ENCODE results near the gene WASL. TPM values are rescaled to one million over a fixed set of nuclear protein-coding genes. Genes with fewer than 3 reads are reported as not detected.
A peak's percentile ranks its signal among the peaks of the same experiment; 100 is the strongest.
"Not testable (repeated sequence)": the region's sequence is repeated elsewhere in the genome, so short reads cannot be mapped to it uniquely, and the experiment has no call there.

WASL gene
- total RNA-seq, 1 experiment from 2014 or later = 42.3 TPM

DNA sequence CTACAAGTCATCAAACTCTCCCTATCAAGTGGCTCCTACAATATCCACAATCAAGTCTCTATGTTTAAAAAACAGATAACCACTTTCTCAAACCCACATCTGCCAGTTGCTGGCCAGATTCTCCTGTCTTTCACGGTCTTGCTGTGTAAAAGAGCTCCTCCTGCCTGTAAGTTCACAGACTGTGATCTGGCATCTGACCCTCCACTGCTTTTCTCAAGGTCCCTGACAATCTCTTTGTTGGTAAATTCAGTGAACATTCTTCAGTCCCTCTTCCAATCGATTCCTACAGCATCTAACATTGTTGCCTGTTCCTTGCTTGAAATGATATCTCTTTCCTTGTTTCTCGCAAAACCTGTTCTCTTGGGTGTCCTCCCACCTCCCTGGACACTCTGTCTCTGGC, 111.6 kb downstream of the WASL start:
- Histone ChIP-seq H3K36me3 (ENCODE audit: control insufficient read depth, insufficient read depth, low read length) (no peaks in the 10 kb centered on the region), H3K4me3 (ENCODE audit: low read depth, low read length) (no peak overlapping the region), H3K9me3 (no peaks in the 10 kb centered on the region), H3K27me3 (replicated peaks; ENCODE audit: control insufficient read depth, insufficient read depth, low read length) (no peaks in the 10 kb centered on the region), H3K4me1 (peaks cover 11% of the 10 kb centered on the region)
- Mint-ChIP-seq H3K27ac (ENCODE audit: unreplicated experiment) (no peak overlapping the region), H3K9me3 (ENCODE audit: unreplicated experiment) (no peaks in the 10 kb centered on the region), H3K36me3 (ENCODE audit: insufficient read depth, unreplicated experiment) (no peaks in the 10 kb centered on the region), H3K27me3 (ENCODE audit: insufficient read depth, unreplicated experiment) (no peaks in the 10 kb centered on the region), H3K4me3 (ENCODE audit: unreplicated experiment) (no peak overlapping the region), H3K4me1 (ENCODE audit: low read depth, unreplicated experiment) (peaks cover 22% of the 10 kb centered on the region)
- no TSS peak for BruUV-seq (replicated peaks)
- DNase-seq = no peak
- intact Hi-C loops (cut with micrococcal nuclease; ENCODE audit: unreplicated experiment) = loop anchor here (5.0 kb wide), 1 partner anchor 110 kb away; the partner anchor contains the start of gene WASL
- TF ChIP-seq, protein P1, sequence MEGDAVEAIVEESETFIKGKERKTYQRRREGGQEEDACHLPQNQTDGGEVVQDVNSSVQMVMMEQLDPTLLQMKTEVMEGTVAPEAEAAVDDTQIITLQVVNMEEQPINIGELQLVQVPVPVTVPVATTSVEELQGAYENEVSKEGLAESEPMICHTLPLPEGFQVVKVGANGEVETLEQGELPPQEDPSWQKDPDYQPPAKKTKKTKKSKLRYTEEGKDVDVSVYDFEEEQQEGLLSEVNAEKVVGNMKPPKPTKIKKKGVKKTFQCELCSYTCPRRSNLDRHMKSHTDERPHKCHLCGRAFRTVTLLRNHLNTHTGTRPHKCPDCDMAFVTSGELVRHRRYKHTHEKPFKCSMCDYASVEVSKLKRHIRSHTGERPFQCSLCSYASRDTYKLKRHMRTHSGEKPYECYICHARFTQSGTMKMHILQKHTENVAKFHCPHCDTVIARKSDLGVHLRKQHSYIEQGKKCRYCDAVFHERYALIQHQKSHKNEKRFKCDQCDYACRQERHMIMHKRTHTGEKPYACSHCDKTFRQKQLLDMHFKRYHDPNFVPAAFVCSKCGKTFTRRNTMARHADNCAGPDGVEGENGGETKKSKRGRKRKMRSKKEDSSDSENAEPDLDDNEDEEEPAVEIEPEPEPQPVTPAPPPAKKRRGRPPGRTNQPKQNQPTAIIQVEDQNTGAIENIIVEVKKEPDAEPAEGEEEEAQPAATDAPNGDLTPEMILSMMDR (IDR thresholded peaks at IDR 0.05; ENCODE audit: insufficient read depth in 1 of 2, low read depth in 1 of 2, low read length in 1 of 2, severe bottlenecking in 1 of 2, unreplicated experiment in 1 of 2) = peak in 1 of 2 experiments; percentile 9
- ChIA-PET CTCF (interaction anchor here (1.3 to 1.6 kb wide), 3 partner anchors 13 to 235 kb away, joined by 4 to 8 read pairs (median 6); no protein-coding TSS in a partner anchor), POLR2A (interaction anchor here (1.1 kb wide), 1 partner anchor 22 kb away, joined by 4 read pairs; no protein-coding TSS in a partner anchor)

DNA sequence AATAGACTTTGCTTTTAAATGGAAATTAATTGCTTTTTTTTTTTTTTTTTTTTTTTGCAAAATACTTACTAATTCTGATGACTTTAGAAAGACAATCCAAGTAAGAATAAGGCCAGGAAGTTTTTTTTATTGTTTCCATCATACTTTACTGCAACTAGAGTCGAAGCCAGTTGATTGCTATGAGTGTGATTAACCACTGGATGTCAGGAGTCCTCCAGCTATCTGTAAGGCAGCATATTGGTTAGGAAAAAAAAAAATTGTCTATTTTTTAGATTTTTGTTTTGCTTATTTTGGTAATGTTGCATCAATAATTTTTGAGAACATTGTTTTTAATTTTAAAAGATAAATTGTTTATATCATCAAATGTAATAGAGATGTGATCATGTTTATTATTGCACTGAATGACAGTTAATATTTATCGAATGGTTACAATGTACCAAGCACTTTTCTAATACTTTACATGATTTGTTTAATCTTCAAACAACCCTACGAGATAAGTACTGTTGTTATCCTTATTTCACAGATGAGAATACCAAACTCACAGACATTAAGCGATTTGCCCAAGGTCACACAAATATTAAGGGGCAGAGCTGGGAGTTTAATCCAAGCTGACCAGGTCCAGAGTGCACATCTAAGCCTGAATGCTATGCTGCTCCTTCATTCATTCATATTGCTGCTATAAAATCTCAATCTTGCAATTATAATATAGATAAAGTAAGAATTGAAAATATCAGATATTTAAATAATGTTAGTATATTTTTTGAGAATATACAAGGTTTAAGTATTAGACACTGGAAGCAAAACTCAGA, 113.0 kb downstream of the WASL start:
- H3K4me3 Mint-ChIP-seq (ENCODE audit: unreplicated experiment) = no peak overlapping the region
- no peaks in the 10 kb centered on the region for H3K27me3 Mint-ChIP-seq (ENCODE audit: insufficient read depth, unreplicated experiment)
- H3K4me1 ChIP-seq = peaks cover 11% of the 10 kb centered on the region
- ChIA-PET CTCF (interaction anchor here (1.0 to 3.0 kb wide), 3 partner anchors 47 to 236 kb away, joined by 4 to 10 read pairs (median 10); no protein-coding TSS in a partner anchor), POLR2A (no interaction called here)
- no peak overlapping the region for H3K27ac Mint-ChIP-seq (ENCODE audit: unreplicated experiment)
- peak in 1 of 2 experiments; percentile 24 for DNase-seq
- H3K36me3 ChIP-seq (ENCODE audit: control insufficient read depth, insufficient read depth, low read length) = no peaks in the 10 kb centered on the region
- no peaks in the 10 kb centered on the region for H3K9me3 ChIP-seq
- H3K4me1 Mint-ChIP-seq (ENCODE audit: low read depth, unreplicated experiment) = peaks cover 22% of the 10 kb centered on the region
- no peaks in the 10 kb centered on the region for H3K36me3 Mint-ChIP-seq (ENCODE audit: insufficient read depth, unreplicated experiment)
- no peaks in the 10 kb centered on the region for H3K27me3 ChIP-seq (replicated peaks; ENCODE audit: control insufficient read depth, insufficient read depth, low read length)
- no peak overlapping the region for H3K4me3 ChIP-seq (ENCODE audit: low read depth, low read length)
- no peaks in the 10 kb centered on the region for H3K9me3 Mint-ChIP-seq (ENCODE audit: unreplicated experiment)
- TF ChIP-seq, protein P1 (IDR thresholded peaks at IDR 0.05; ENCODE audit: insufficient read depth in 1 of 2, low read depth in 1 of 2, low read length in 1 of 2, severe bottlenecking in 1 of 2, unreplicated experiment in 1 of 2) = peak; percentile 42 to 69
- intact Hi-C loops (cut with micrococcal nuclease; ENCODE audit: unreplicated experiment) = loop anchor here (1.0 to 5.0 kb wide), 8 partner anchors 20 to 281 kb away; partner anchors contain the start of gene WASL
- no TSS peak for BruUV-seq (replicated peaks)

DNA sequence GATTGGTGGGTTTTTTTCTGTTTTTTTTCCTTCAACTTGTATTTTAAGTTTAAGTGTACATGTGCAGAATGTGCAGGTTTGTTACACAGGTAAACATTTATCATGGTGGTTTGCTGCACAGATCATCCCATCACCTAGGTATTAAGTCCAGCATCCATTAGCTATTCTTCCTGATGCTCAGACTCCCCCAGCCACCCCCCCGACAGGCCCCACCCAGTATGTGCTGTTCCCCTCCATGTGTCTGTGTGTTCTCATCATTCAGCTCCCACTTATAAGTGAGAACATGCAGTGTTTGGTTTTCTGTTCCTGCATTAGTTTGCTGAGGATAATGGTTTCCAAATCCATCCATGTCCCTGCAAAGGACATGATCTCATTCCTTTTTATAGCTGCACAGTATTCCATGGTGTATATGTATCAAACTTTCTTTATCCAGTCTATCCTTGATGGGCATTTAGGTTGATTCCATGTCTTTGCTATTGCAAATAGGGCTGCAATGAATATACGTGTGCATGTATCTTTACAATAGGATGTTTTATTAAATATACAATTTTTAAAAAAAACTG, 114.7 kb downstream of the WASL start:
- DNase-seq; H3K27ac Mint-ChIP-seq (ENCODE audit: unreplicated experiment); H3K27me3 Mint-ChIP-seq (ENCODE audit: insufficient read depth, unreplicated experiment); H3K27me3 ChIP-seq (replicated peaks; ENCODE audit: control insufficient read depth, insufficient read depth, low read length); H3K9me3 ChIP-seq; BruUV-seq (replicated peaks); H3K36me3 Mint-ChIP-seq (ENCODE audit: insufficient read depth, unreplicated experiment); POLR2A ChIA-PET; H3K4me3 Mint-ChIP-seq (ENCODE audit: unreplicated experiment); H3K36me3 ChIP-seq (ENCODE audit: control insufficient read depth, insufficient read depth, low read length); H3K4me3 ChIP-seq (ENCODE audit: low read depth, low read length); H3K9me3 Mint-ChIP-seq (ENCODE audit: unreplicated experiment): not testable (repeated sequence)
- CTCF ChIA-PET = interaction anchor here (0.9 to 3.0 kb wide), 2 partner anchors 48 to 67 kb away, joined by 3 to 10 read pairs; no protein-coding TSS in a partner anchor
- intact Hi-C loops (cut with micrococcal nuclease; ENCODE audit: unreplicated experiment) = loop anchor here (5.0 kb wide), 1 partner anchor 142 kb away; no protein-coding TSS in a partner anchor
- peaks cover 11% of the 10 kb centered on the region for H3K4me1 ChIP-seq
- peaks cover 22% of the 10 kb centered on the region for H3K4me1 Mint-ChIP-seq (ENCODE audit: low read depth, unreplicated experiment)
